Muscle of arm (tissue), 12 donors: ENCODE results near the gene DMXL1. TPM values are rescaled to one million over a fixed set of nuclear protein-coding genes. Genes with fewer than 3 reads are reported as not detected.
"Not testable (repeated sequence)": the region's sequence is repeated elsewhere in the genome, so short reads cannot be mapped to it uniquely, and the experiment has no call there.

Source experiments
- DNase-seq: peaks from one replicate; pipeline ENCODE4 v3.0.0-alpha.2; 2013
- polyA plus RNA-seq, 12 donors: library from polyadenylated mRNA; unstranded; fragments of 120-200 nt; gene quantifications; one replicate each; pipeline ENCODE4 v1.2.1, GENCODE V29; 2013; ENCODE audit not compliant: insufficient read length in 12 of 12

The DMXL1 gene
- polyA plus RNA-seq, 12 donors, result 20.2 to 50.0 (median 25.1) TPM; not detected in 1

- no peak for DNase-seq
Measured at GRCh38 chr5:119059740-119060255, 11.1 kb upstream of the DMXL1 start.

- no peak for DNase-seq
Measured at GRCh38 chr5:119063579-119064379, 7.1 kb upstream of the DMXL1 start.

GRCh38 chr5:119067450-119067849 is 3.4 kb upstream of the DMXL1 start:
- no peak for DNase-seq

GRCh38 chr5:119070578-119070827 is 384 bp upstream of the DMXL1 start:
- no peak for DNase-seq

GRCh38 chr5:119071561-119071995 is 691 bp downstream of the DMXL1 start:
- DNase-seq, result no peak

GRCh38 chr5:119072496-119072895 is 1.6 kb downstream of the DMXL1 start:
- DNase-seq, result no peak

- DNase-seq, result not testable (repeated sequence)
Measured at GRCh38 chr5:119073746-119074337, 3.0 kb downstream of the DMXL1 start.

- no peak for DNase-seq
Measured at GRCh38 chr5:119074419-119074818, 3.5 kb downstream of the DMXL1 start.

- not testable (repeated sequence) for DNase-seq
Measured at GRCh38 chr5:119075269-119075668, 4.4 kb downstream of the DMXL1 start.

GRCh38 chr5:119076080-119076479 is 5.2 kb downstream of the DMXL1 start:
- no peak for DNase-seq

- no peak for DNase-seq
Measured at GRCh38 chr5:119077444-119077843, 6.6 kb downstream of the DMXL1 start.

- no peak for DNase-seq
Measured at GRCh38 chr5:119078071-119078846, 7.4 kb downstream of the DMXL1 start.

GRCh38 chr5:119078861-119079260 is 8.0 kb downstream of the DMXL1 start:
- DNase-seq, result no peak

GRCh38 chr5:119079318-119079921 is 8.5 kb downstream of the DMXL1 start:
- no peak for DNase-seq

- DNase-seq, result peak; percentile 33
Measured at GRCh38 chr5:119080936-119081335, 10.0 kb downstream of the DMXL1 start.

GRCh38 chr5:119082691-119083090 is 11.8 kb downstream of the DMXL1 start:
- no peak for DNase-seq

GRCh38 chr5:119083679-119084078 is 12.8 kb downstream of the DMXL1 start:
- DNase-seq, result no peak

GRCh38 chr5:119088438-119088837 is 17.6 kb downstream of the DMXL1 start:
- DNase-seq, result no peak

- no peak for DNase-seq
Measured at GRCh38 chr5:119095611-119096010, 24.7 kb downstream of the DMXL1 start.

- no peak for DNase-seq
Measured at GRCh38 chr5:119105971-119106370, 35.1 kb downstream of the DMXL1 start.

GRCh38 chr5:119112151-119112550 is 41.3 kb downstream of the DMXL1 start:
- DNase-seq, result no peak

GRCh38 chr5:119117237-119117636 is 46.4 kb downstream of the DMXL1 start:
- no peak for DNase-seq
